ENCODE results near the gene HFE.

DNA sequence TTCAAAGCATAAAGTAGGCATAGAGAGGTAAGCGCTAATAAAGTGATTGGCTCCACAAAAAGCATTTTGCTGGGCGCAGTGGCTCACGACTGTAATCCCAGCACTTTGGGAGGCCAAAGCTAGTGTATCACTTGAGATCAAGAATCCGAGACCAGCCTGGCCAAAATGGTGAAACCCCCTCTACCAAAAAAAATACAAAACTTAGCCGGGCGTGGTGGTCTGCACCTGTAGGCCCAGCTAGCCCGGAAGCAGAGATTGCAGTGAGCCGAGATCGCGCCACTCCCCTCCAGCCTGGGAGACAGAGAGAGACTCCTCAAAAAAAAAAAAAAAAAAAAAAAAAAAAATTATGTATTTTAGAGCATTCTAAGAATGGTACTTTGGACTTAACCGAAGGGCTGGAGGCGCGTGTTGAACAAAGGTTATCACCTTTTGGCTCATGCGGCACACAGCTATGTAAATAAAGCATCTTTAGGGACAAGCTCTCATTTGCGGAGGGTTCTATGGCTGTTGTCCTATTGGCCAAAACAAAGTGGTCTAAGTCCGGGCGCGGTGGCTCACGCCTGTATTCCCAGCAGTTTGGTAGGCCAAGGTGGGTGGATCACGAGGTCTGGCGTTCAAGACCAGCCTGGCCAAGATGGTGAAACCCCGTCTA, 17.4 kb downstream of the HFE start:
- no peak for TF ChIP-seq POLR2A (IDR thresholded peaks at IDR 0.05)
- TF ChIP-seq, protein P1, sequence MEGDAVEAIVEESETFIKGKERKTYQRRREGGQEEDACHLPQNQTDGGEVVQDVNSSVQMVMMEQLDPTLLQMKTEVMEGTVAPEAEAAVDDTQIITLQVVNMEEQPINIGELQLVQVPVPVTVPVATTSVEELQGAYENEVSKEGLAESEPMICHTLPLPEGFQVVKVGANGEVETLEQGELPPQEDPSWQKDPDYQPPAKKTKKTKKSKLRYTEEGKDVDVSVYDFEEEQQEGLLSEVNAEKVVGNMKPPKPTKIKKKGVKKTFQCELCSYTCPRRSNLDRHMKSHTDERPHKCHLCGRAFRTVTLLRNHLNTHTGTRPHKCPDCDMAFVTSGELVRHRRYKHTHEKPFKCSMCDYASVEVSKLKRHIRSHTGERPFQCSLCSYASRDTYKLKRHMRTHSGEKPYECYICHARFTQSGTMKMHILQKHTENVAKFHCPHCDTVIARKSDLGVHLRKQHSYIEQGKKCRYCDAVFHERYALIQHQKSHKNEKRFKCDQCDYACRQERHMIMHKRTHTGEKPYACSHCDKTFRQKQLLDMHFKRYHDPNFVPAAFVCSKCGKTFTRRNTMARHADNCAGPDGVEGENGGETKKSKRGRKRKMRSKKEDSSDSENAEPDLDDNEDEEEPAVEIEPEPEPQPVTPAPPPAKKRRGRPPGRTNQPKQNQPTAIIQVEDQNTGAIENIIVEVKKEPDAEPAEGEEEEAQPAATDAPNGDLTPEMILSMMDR (IDR thresholded peaks at IDR 0.05), result no peak
